ENCODE measurements around the gene SMC3.
"Not testable (repeated sequence)": the region's sequence is repeated elsewhere in the genome, so short reads cannot be mapped to it uniquely, and the experiment has no call there.

SMC3 gene

DNA sequence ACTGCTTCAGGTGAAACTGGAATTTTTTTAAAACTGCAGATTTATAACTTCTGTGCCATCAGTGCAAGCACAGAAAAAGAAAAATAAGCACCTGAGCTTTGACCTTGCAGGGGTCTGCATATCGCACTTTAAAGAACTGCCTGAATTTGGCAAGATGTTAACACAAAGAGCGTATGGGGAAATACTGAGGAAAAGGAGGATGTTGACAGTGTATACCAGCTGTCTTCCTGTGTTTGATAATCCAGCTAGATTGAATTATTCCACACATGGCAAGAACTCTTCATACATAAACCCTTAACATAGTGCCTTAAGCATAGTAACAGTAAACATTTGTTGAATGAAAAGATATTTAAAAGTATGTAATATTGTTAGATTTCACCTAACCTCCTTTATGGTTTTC is 30.0 kb downstream of the SMC3 start:
- DNase-seq, result no peak

DNA sequence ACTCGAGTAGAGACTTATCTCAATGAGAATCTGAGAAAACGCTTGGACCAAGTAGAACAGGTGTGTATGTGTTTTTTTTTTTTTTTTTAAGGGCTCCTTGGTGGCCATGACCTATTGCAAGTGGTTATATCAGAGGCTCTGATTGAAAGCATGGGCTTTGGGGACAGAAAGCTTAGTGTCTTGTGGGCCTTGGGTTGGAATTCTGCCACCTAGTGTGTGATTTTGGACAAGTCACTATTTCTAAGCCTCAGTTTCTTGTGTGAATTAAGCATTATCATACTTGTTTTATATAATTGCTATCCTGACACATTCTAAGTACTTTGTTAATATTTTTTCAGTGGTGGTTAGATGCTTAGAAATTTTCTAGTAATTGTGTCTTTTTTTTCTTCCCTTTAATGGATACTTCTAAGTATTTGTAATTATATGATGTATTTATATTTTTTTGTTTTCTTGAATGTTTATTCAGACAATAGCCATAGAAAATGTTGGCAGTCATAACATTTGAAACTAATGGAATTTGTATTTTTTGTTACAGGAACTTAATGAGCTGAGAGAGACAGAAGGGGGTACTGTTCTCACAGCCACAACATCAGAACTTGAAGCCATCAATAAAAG is 33.1 kb downstream of the SMC3 start:
- DNase-seq, result no peak

DNA sequence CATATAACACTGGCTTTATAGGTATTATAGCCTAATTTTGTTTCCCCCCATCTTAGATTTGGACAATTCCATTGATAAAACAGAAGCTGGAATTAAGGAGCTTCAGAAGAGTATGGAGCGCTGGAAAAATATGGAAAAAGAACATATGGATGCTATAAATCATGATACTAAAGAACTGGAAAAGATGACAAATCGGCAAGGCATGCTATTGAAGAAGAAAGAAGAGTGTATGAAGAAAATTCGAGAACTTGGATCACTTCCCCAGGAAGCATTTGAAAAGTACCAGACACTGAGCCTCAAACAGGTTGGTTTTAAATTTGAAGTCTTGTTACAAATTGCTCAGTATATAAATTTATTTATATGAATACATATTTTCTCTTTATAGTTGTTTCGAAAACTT is 34.1 kb downstream of the SMC3 start:
- DNase-seq, result no peak

DNA sequence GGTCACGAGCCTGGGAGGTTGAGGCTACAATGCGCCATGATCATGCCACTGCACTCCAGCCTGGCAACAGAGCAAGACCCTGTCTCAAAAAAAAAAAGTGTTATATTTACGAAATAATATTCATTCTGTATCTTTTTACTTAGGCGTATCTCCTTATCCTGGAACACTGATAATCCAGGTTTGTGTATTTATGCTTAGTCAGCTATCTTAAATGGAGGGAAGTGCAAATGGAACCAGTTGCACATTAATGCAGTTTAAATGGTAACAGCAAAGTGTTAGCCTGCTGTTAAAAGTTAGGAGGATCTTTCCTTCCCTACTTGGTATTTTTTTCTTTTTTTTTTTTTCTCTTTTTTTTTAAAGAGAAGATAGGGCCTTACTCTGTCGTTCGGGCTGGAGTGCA is 40.6 kb downstream of the SMC3 start:
- DNase-seq, result no peak

DNA sequence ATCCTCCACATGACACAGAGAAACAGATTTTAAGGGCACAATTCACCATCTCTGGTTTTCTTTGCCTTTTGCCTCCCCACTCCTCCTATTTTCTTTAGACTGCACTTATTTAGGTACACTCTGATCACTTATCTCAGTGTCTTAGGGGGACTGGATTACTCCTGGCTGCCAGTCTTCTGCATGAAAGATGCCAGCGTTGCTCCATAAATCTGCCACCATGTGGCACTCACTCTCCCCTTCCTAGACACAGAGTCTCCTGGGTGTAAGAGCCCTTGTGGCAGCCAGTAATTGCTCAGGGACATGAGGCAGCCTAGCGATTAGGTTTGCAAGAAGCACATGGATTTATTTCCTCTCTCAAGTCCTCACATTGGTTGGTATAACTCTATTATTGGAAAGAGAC is 42.1 kb downstream of the SMC3 start:
- no peak for DNase-seq

DNA sequence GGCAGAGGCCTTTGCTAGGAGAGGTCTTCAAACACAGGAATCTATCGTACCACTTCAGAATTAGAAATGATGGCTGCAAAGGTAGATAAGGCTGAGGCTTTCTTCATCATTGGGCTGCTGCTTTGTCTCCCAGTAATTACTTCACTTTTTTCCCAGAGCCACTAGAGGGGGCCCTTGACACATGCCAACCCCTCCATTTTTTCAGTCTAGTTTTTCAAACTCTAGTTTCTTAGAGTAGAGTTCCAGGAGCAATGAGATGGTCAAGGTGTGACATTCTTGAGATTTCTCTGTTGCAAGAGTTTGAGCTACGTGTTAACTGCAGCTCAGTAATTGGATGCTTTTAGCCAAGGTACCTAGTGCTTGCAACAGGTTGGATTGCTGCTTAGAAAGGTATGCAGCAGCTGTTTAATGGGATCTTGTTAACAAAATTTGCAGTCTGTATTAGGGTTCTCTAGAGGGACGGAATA is 42.8 kb downstream of the SMC3 start:
- DNase-seq, result peak in 1 of 4 experiments; percentile 14

DNA sequence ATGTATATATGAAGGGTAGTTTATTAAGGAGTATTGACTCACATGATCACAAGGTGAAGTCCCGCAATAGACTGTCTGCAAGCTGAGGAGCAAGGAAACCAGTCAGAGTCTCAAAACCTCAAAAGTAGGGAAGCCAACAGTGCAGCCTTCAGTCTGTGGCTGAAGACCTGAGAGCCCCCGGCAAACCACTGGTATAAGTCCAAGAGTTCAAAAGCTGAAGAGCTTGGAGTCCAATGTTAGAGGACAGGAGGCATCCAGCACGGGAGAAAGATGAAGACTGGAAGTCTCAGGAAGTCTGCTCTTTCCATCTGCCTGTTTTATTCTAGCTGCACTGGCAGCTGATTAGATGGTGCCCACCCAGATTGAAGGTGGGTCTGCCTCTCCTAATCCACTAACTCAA is 43.3 kb downstream of the SMC3 start:
- not testable (repeated sequence) for DNase-seq

DNA sequence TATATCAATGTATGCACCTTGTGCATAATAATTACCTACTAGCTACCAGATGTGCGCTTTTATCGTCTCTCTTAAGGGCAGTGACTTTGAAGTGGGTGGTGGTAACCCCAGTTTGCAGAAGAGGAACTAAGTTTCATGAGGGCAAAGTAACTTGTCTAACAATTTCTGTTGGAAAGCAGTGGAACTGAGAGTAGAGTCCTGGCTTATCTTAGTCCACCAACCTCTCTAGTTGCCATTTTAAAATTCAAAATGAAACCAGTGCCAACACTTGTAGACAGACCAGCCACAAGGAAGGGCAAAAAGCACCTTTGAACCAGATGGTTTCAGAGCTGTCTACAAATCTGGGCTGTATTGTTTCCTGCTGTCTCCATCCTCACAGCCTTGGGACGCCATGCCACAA is 44.6 kb downstream of the SMC3 start:
- no peak for DNase-seq

DNA sequence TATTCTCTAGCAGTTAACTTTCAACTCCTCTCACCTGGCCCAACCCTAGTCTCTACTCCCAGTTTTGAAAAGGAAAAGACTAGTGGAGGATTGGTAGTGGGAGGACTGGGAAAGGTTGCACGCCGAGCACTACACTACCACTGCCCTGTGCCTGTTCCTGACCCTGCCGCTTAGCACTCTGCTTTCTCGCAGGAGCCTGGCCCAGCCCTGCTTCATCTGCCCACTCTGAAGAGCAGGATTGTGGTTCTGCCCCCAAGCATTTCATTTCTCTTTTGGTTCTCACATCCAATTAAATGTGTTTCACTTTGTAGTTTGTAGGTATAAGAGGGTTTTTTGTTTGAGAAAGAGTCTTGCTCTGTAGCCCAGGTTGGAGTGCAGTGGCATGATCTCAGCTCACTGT is 45.1 kb downstream of the SMC3 start:
- DNase-seq, result no peak

DNA sequence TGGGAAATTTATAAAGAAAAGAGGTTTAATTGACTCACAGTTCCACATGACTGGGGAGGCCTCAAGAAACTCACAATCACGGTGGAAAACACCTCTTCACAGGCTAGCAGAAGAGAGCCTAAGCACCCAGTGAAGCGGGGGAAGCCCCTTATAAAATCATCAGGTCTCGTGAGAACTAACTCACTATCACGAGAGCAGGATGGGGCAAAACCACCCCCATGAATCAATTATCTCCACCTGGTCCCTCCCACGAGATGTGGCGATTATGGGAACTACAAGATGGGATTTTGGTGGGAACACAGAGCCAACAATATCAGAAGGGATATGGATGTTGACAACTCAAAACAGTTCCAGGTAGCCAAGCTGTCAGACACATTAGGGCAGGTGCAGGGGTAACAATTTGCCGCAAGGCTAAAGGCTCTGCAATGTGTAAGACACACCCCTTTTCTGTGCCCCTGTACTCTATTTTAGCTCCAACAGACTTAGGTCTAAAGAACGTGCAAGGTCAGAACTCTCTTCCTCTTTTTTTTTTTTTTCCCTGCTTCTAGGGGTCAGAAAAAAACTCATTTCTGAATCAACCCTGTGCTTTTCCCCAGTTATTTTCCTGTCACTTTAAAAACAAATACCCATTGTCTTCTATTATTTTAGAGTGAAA is 46.0 kb downstream of the SMC3 start:
- DNase-seq, result no peak

DNA sequence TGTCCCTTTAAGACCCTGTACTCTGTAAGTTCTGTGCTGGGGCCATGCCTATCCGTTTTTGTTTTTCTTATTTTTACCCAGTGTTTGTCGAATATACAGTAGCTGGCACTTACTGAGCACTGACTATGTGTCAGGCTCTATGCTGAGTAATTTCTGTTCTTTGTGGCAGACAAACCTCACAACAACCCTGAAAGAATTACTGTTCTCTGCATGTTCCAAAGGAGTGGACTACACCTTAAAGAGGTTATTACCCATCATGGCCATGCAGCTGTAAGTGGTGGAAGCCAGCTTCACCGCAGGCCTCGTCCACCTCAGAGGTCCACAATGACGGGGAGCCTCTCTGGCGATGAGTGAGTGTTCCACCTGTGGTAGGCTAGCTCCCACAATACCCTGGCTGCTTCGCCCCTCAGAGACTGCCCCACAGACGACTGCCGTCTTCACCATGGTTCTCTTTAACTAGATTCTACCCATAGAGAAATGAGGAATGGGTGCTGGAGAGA is 46.6 kb downstream of the SMC3 start:
- DNase-seq, result no peak

DNA sequence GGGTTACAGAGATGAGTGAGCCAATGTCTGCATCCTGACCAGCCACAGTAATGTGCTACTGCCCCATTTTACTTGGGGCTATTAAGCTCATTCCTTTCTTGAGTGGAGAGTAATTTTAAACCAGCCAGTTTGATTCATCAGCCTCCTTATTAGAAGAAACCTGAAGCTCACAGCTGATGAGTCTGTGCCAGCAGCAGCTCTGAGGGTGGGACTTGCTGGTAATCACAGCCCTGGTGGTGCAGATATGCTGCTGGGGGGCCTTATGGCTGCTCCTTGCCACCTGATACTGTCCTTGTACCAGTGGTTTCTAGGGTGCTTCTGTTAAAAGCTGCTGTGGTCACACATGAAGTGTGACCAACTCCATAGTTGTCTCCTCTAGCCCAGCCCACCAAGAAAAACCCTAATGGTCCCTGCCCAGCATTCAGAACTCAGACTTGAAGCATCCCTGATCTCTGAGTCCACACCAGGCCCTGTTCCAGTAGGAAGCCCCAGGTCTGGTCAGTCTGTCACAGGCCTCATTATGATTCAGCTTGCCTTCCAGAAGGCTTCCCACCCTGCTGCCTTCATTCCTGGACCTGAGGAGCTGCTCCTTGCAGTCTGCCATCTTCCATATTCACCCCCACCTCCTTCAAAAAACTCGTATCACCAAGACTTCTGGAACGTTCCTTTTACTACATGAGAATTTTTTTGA is 47.7 kb downstream of the SMC3 start:
- DNase-seq, result no peak

DNA sequence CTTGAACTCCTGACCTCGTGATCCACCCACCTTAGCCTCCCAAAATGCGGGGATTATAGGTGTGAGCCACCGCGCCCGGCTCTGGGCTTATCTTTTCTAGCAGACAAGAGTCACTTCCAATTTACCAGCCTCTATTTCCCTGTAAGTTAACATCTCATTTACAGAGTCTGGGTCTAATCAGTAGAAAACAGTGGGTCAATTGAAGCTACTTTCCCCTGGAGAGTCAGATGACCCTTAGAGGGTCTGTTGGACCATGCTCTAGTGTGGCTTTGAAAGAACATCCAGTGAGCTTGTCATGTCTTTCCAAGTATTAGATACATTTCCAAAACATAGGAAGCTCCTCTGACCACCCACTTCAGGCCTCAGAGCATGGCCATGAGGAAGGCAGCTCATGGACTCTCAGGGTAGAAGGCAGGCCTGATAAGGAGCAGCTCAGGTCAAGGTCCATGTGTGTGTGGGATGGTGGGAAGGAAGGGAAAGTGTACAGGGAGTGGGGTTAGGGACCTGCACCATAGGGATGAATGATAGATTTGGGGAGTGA is 49.1 kb downstream of the SMC3 start:
- no peak for DNase-seq

DNA sequence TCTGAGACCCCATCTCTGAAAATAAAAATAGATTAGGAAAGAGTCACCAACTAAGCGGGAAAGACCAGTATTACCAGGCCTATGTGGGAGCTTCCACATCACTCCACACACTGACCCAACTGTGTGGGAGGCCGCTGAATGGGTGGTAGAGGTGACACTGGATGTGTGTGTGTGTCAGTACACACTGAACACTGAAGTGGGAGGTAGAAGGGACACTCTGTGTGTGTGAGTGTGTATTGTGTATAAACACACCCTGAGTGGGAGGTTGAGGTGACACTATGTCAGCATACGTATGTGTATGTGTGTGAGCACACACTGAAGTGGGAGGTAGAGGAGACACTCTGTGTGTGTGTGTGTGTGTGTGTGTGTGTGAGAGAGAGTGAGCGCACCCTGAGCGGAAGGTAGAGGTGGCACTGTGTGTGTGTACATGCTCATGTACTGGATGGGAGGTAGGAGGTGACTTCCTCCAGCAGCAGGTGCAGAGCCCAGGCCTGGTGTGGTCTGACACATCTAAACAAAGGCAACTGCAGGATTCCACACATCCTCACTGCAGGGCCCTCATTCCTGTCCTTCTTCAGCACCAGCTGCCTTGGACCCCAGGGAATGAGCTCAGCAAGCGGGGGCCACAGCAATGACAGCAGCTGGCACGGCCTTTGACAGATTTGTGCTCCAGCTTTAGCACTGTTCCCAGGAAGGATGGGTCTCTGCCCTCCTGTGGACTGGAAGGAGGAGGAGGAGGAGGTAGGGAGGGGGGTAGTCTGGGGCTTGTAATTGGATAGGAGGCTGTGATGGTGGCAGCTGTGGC is 50.1 kb downstream of the SMC3 start:
- peak in 1 of 4 experiments; percentile 9 for DNase-seq

DNA sequence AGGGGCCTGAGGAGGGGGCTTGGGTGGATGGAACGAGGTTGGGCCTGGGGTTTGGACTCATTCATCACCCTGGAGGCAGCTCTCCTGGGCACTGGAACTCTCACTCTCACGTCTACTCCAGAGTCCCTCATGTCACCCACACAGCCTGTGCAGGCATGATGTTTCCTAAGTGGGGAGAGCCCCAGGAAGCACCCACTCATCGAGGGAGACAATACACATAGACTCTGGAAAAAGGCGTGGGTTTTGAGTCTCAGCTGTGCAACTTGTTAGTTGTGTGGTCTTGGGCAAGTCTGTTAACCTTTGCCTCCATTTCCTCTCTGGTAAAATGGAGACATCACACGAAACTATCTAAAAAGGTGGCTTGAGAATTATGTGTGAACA is 50.7 kb downstream of the SMC3 start:
- DNase-seq, result no peak

DNA sequence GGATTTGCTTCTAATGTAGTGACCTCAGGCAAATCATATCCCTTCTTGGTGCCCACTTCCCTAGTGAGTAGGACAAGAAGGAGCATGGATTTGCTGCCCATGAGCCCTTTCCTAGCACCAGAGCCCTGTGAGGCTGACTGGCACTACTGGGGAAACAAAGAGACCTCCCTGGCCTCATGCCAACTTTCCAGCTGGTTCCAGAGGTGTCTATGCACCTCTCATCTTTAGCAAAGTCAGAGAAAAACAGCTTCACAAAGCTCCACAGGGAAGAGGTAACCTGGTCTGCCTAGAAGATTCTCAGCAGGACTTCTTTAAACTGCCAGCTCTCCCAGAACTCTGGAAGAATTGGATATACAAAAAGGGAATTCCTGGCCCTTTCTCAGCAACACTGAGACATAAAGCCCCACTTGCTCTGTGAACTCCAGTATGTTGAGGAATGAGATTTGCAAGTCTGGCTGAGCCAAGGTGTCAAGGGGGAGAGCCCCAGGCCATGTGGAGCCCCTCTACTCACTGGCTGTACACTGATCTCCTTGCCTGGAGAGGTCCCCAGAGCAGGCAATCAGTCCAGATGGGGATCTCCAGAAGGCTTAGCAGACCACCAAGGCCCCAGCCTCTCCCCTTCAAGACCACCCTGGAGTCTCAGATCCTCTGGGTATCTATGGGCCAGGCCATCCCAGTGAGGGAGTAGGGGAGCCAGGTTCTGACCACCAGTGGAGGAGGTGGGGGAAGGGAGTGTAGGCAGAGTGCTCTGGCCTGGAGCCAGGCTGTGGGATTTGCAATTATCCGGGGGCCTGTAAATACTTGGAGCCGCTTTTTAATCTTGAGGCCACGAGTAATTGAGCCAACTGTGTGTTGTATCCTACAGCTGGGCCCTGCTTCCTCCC is 52.3 kb downstream of the SMC3 start:
- DNase-seq, result no peak

DNA sequence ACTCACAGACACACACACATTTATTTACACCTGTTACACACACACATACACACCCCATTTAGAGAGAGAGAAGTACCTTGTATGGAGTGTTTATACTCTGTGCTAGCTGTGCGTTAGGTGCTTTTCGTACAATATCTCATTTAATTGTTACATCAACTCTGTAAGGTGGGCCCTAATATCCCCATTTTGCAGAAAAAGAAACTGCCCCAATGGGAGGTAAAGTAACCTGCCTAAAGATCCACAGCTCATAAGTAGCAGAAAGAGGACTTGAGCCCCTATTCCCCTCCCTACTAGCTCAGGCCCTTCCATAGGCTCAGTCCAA is 52.9 kb downstream of the SMC3 start:
- no peak for DNase-seq

DNA sequence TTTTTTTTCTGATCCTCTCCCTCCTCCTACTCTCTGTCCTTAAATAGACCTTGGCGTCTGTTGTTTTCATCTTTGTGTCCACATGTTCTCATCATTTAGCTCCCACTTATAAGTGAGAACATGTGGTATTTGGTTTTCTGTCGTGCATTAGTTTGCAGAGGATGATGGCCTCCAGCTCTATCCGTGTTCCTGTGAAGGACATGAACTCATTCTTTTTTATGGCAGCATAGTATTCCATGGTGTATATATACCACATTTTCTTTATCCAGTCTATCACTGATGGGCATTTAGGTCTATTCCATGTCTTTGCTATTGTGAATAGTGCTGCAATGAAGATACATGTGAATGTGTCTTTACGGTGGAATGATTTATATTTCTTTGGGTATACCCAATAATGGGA is 55.8 kb downstream of the SMC3 start:
- DNase-seq, result not testable (repeated sequence)

DNA sequence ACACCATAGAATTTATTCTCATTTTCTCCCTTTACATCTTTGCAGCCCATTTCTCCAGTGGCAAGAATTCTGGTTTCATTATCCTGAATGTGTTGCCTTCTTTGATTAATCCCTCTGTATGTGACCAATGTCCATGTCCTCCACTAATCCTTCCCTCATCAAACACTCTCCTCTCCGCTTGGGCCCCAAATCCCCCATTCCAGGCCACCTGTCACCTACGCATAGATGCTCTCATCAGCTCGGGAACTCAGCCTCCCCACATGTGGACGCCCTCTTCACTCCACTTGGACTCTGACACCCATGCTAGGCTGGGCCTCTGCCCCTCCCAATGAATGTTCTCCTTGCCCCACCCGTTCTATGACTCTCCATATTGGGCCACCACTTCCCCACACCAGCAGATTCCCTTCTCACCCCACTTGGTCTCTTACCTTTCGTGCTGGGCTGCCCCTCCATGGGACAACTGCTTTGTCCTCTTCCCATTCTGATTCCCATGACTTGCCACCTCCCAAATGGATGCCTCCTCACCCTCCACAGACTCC is 57.9 kb downstream of the SMC3 start:
- no peak for DNase-seq

DNA sequence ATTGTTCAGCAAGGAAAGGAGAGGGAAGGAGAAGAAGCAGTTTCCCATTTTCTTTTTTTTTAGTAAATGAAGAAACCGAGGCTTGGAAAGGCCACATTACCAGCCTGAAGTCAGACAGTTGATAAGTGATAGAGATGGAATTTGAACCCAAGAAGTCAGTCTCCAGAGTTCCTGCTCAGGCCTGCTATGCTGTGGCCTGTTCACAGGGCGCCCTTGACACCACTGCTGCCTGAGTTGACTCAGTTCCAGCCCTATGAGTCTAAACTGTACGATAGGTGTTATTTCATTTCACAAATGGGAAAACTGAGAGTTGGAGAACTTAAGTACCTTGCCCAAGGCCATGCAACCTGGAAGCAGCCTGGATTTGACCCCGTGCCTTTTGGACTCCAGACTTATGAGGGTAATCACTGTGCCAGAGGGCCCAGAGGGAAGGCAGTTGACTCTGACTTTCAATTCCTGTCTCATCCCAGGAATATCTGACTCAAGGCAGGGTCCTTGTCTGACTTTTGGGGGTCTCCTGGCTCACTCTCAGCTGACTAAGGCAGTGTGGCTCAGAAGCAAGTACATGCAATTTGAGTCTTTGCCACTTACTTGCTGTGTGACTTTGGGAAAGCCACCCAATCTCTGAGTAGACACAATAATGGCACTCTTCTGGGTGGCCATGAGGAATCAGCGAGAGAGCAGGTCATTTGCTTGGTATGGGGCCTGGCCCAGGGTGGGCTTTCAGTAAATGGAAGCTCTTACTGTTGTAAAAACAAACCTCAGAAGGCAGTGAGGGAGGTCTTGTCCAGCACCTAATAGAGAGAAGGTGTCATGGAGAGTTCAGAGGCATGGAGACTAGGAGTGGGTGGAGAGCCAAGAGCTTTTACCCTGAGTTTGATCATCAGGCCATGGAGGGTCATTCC is 58.7 kb downstream of the SMC3 start:
- DNase-seq, result no peak

DNA sequence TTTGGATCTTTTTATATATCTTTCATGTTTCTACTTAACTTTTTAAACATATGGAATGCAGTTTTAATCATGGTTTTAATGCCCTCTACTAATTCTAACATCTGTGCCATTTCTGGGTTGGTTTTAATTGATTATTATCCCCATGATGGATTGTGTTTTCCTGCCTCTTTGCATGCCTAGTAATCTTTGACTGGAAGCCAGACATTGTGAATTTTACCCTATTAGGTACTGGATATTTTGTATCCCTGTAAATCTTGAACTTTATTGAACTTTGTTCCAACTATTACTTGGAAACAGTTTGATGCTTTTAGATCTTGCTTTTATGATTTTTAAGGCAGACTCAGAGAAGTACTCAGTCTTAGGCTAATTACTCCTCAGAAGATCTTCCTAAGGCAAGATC is 60.7 kb downstream of the SMC3 start:
- no peak for DNase-seq
